B cell (primary cell): ENCODE measurements around the gene SDR9C7. TPM values are rescaled to one million over a fixed set of nuclear protein-coding genes. Genes with fewer than 3 reads are reported as not detected.
"Not testable (repeated sequence)": the region's sequence is repeated elsewhere in the genome, so short reads cannot be mapped to it uniquely, and the experiment has no call there.

Source experiments
- ATAC-seq: fragments of 200-7000 bp; cut with Tn5 transposase; one replicate; pipeline ENCODE4 v1.10.0; 2021; ENCODE audit warnings: low read depth, mild to moderate bottlenecking, moderate number of reproducible peaks, moderate library complexity
- CTCF ChIA-PET: fragments of 350-600 bp; sonication (Branson Sonifier 250); formaldehyde crosslinking; loops from one replicate; lab custom pipeline; 2021; ENCODE audit warnings: antibody characterized with exemption, inconsistent platforms; lab: Charles Lee
- POLR2A ChIA-PET: fragments of 350-600 bp; sonication (Branson Sonifier 250); formaldehyde crosslinking; loops from one replicate; lab custom pipeline; 2021; ENCODE audit warnings: antibody characterized with exemption; lab: Charles Lee
- DNase-seq: peaks from one replicate; pipeline ENCODE4 v3.0.0; 2013
- H2AFZ ChIP-seq: 2 replicates; pipeline ENCODE4 v1.6.1; 2012; ENCODE audit warnings: mild to moderate bottlenecking, low read depth, low read length; ENCODE audit not compliant: insufficient read depth, poor library complexity, severe bottlenecking
- H3K27ac ChIP-seq, 2 donors: 1 replicate in 1 of 2; 2 replicates in 1 of 2; pipeline ENCODE4 v1.5.1; 2012 to 2013; ENCODE audit warnings: low read length in 2 of 2, mild to moderate bottlenecking in 2 of 2, moderate library complexity in 1 of 2
- H3K27me3 ChIP-seq, 4 experiments: fragments of 200-600 bp in 1 of 4; sonication (generic) in 1 of 4; replicated peaks in 1 of 4; 1 replicate in 2 of 4; 2 replicates in 2 of 4; pipeline versions ENCODE4 v1.6.1 to v1.7.0; 2013 to 2016; ENCODE audit warnings: low read length in 3 of 4, mild to moderate bottlenecking in 2 of 4, mixed read lengths in 1 of 4, moderate library complexity in 1 of 4; ENCODE audit not compliant: insufficient read depth in 4 of 4, control insufficient read depth in 3 of 4; ENCODE audit errors: control extremely low read depth in 1 of 4
- H3K36me3 ChIP-seq, 2 experiments: replicated peaks in 1 of 2; 1 replicate in 1 of 2; 2 replicates in 1 of 2; pipeline versions ENCODE4 v1.6.1 to v1.7.1; 2013; ENCODE audit warnings: low read length in 1 of 2; ENCODE audit not compliant: insufficient read depth in 2 of 2, control insufficient read depth in 1 of 2; ENCODE audit errors: control extremely low read depth in 1 of 2, extremely low read depth in 1 of 2
- H3K4me1 ChIP-seq, 2 donors: fragments of 200-600 bp in 1 of 2; sonication (generic) in 1 of 2; 1 replicate in 1 of 2; 2 replicates in 1 of 2; pipeline versions ENCODE4 v1.5.1 to v1.6.1; 2013 to 2017; ENCODE audit warnings: low read length in 2 of 2; ENCODE audit not compliant: control insufficient read depth in 2 of 2, insufficient read depth in 2 of 2
- H3K4me2 ChIP-seq: replicated peaks from 2 replicates; pipeline ENCODE3; 2012; ENCODE audit warnings: mild to moderate bottlenecking, low read depth, low read length; ENCODE audit not compliant: poor library complexity, severe bottlenecking
- H3K4me3 ChIP-seq, 5 experiments: fragments of 200-600 bp in 1 of 5; sonication (generic) in 1 of 5; 1 replicate in 3 of 5; 2 replicates in 2 of 5; pipeline versions ENCODE4 v1.5.1 to v1.7.0; 2011 to 2016; ENCODE audit warnings: low read length in 4 of 5, mild to moderate bottlenecking in 4 of 5, low read depth in 2 of 5, control low read depth in 1 of 5, moderate library complexity in 1 of 5; ENCODE audit not compliant: insufficient read depth in 1 of 5; ENCODE audit errors: control extremely low read depth in 1 of 5, extremely low read depth in 1 of 5
- H3K79me2 ChIP-seq: fragments of 200-600 bp; sonication (generic); one replicate; pipeline ENCODE4 v1.6.0; 2016; ENCODE audit warnings: low read length; ENCODE audit not compliant: control insufficient read depth, insufficient read depth
- H3K9ac ChIP-seq: fragments of 200-600 bp; sonication (generic); 2 replicates; pipeline ENCODE4 v1.6.1; 2017; ENCODE audit warnings: mild to moderate bottlenecking, low read length, moderate library complexity
- H3K9me3 ChIP-seq, 3 donors: one replicate each; pipeline versions ENCODE4 v1.6.1 to v1.7.1; 2013; ENCODE audit warnings: low read length in 2 of 3; ENCODE audit not compliant: control insufficient read depth in 2 of 3, insufficient read depth in 1 of 3; ENCODE audit errors: control extremely low read depth in 1 of 3
- H4K20me1 ChIP-seq: 2 replicates; pipeline ENCODE4 v1.6.0; 2012; ENCODE audit warnings: mild to moderate bottlenecking, low read length; ENCODE audit not compliant: insufficient read depth, control insufficient read depth, poor library complexity, severe bottlenecking
- H3K27ac Mint-ChIP-seq: one replicate; pipeline ENCODE4 v1.8.0; 2021; ENCODE audit warnings: mixed read lengths
- H3K27me3 Mint-ChIP-seq: one replicate; pipeline ENCODE4 v1.8.0; 2021; ENCODE audit warnings: mixed read lengths
- H3K4me1 Mint-ChIP-seq: one replicate; pipeline ENCODE4 v1.8.0; 2021; ENCODE audit warnings: mixed read lengths
- H3K4me3 Mint-ChIP-seq: one replicate; pipeline ENCODE4 v1.8.0; 2021; ENCODE audit warnings: mixed read lengths
- H3K9me3 Mint-ChIP-seq: one replicate; pipeline ENCODE4 v1.8.0; 2022; ENCODE audit warnings: mixed read lengths; ENCODE audit not compliant: insufficient read depth
- CTCF ChIP-seq: fragments of 200-600 bp; IDR thresholded peaks from one replicate; pipeline ENCODE4 v1.8.0; 2022; ENCODE audit warnings: antibody characterized with exemption, mild to moderate bottlenecking
- EZH2 ChIP-seq: IDR thresholded peaks from 2 replicates; pipeline ENCODE4 v1.6.1; 2012; ENCODE audit warnings: borderline replicate concordance, low read depth, mild to moderate bottlenecking, moderate library complexity, low read length; ENCODE audit not compliant: insufficient read depth, poor library complexity, severe bottlenecking
- WGBS: methylation state at CpG from one replicate; pipeline ENCODE4 v1.1.5; 2013; ENCODE audit warnings: missing lambda C conversion rate; ENCODE audit not compliant: insufficient coverage; 5-methylcytosine and 5-hydroxymethylcytosine counted together
- intact Hi-C: fragments of 100-400 bp; cut with micrococcal nuclease; formaldehyde crosslinking; loops from one replicate; pipeline ENCODE4 v1.10.0; 2022
- polyA plus RNA-seq: library from polyadenylated mRNA; depleted of rRNA; stranded (reverse); fragments of >200 nt; gene quantifications from 2 replicates; pipeline ENCODE4 v1.2.3, GENCODE V29; 2012
- total RNA-seq, 2 donors: library from RNA; stranded (reverse); fragments of 120-200 nt in 1 of 2; gene quantifications; 1 replicate in 1 of 2; 2 replicates in 1 of 2; pipeline versions ENCODE4 v1.2.3 to v1.2.4, GENCODE V29; 2013 to 2022

SDR9C7 gene
- total and polyA plus RNA-seq, 2 donors (not counting 1 experiment from before 2014, with no cell fraction given): not detected

DNA sequence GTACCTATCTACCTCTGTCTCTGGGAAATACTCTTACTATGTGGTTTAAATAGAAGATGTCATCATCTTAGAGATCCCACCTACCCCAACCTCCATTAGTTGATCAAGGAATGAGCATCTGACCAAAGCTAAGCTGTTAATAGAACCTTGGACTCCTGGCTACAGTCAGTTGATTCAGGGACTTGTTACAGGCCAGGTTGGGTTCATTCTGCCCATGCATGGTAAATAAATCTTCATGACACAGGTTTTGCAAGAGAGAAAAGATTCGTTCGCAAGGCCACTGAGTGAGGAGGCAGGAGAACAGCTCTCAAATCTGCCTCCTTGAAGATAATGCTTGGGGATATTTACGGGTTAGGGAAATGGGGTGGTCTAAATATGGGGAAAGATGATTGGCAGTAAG is 19.5 kb downstream of the SDR9C7 start:
- TF ChIP-seq EZH2 (no peak), CTCF (no peak)
- H3K27me3 Mint-ChIP-seq: peaks cover 15% of the 10 kb centered on the region
- peaks cover 4% of the 10 kb centered on the region for H3K9me3 Mint-ChIP-seq
- H4K20me1 ChIP-seq: no peaks in the 10 kb centered on the region
- no peak for DNase-seq
- ChIA-PET CTCF (no interaction called here), POLR2A (no interaction called here)
- H3K4me3 Mint-ChIP-seq: no peak overlapping the region
- intact Hi-C loops: no loop called here
- ATAC-seq: no peak
- H3K27ac ChIP-seq: no peak overlapping the region
- no peak overlapping the region for H3K4me3 ChIP-seq
- H2AFZ ChIP-seq: no peak overlapping the region
- H3K36me3 ChIP-seq: no peaks in the 10 kb centered on the region
- H3K9ac ChIP-seq: no peak overlapping the region
- H3K4me2 ChIP-seq: no peak overlapping the region
- H3K27me3 ChIP-seq: peaks cover 0 to 10% (median 1%) of the 10 kb centered on the region in 4 experiments
- H3K9me3 ChIP-seq: peaks cover 0 to 6% (median 5%) of the 10 kb centered on the region in 3 donors
- H3K4me1 Mint-ChIP-seq: no peaks in the 10 kb centered on the region
- 97% methylated on average over 3 of the region's 3 CpGs for WGBS
- no peaks in the 10 kb centered on the region for H3K79me2 ChIP-seq
- no peaks in the 10 kb centered on the region for H3K4me1 ChIP-seq
- no peak overlapping the region for H3K27ac Mint-ChIP-seq

DNA sequence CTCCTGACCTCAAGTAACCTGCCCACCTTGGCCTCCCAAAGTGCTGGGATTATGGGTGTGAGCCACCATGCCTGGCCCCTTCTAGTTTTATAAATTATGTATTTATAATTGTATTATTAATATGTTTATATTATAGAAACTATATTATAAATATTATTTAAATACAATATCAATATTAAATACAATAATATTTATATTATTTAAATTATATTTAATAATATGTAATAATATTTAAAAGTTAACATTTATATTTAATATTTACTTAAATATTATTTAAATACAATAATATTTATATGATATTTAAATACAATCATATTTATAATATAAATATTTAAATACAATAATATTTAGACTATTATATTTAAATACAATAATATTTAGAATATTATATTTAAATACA is 20.0 kb downstream of the SDR9C7 start:
- Histone ChIP-seq H3K27ac (no peak overlapping the region), H3K9ac (no peak overlapping the region), H4K20me1 (no peaks in the 10 kb centered on the region), H3K4me2 (no peak overlapping the region), H2AFZ (no peak overlapping the region), H3K9me3 (peaks cover 0 to 11% (median 9%) of the 10 kb centered on the region in 3 donors), H3K4me1 (no peaks in the 10 kb centered on the region), H3K36me3 (no peaks in the 10 kb centered on the region), H3K79me2 (no peaks in the 10 kb centered on the region), H3K4me3 (no peak overlapping the region), H3K27me3 (peaks cover 0 to 10% (median 1%) of the 10 kb centered on the region in 4 experiments)
- ChIA-PET POLR2A (no interaction called here), CTCF (no interaction called here)
- intact Hi-C loops: no loop called here
- Mint-ChIP-seq H3K27me3 (peaks cover 15% of the 10 kb centered on the region), H3K4me1 (no peaks in the 10 kb centered on the region), H3K9me3 (peaks cover 7% of the 10 kb centered on the region), H3K4me3 (no peak overlapping the region), H3K27ac (no peak overlapping the region)
- DNase-seq: no peak
- TF ChIP-seq CTCF (no peak), EZH2 (no peak)
- no peak for ATAC-seq

GRCh38 chr12:56909403-56909802 is 24.8 kb downstream of the SDR9C7 start:
- H3K9ac ChIP-seq, CTCF ChIA-PET, H4K20me1 ChIP-seq, H3K4me1 ChIP-seq, H3K4me1 Mint-ChIP-seq, H3K4me3 ChIP-seq, H2AFZ ChIP-seq, H3K79me2 ChIP-seq, H3K36me3 ChIP-seq, H3K4me2 ChIP-seq, intact Hi-C loops, H3K9me3 Mint-ChIP-seq, H3K27me3 Mint-ChIP-seq, POLR2A ChIA-PET, H3K4me3 Mint-ChIP-seq, ATAC-seq, H3K27ac ChIP-seq, DNase-seq, H3K27ac Mint-ChIP-seq, H3K27me3 ChIP-seq: not testable (repeated sequence)
- 100% methylated on average over 1 of the region's 2 CpGs for WGBS
- peaks cover 0 to 26% (median 18%) of the 10 kb centered on the region in 3 donors for H3K9me3 ChIP-seq
